ENCODE results near the gene PYDC2. TPM values are rescaled to one million over a fixed set of nuclear protein-coding genes. Genes with fewer than 3 reads are reported as not detected.

PYDC2 gene
- polyA plus RNA-seq, 1 of the 3 experiments (the other 2 are of a cell fraction): not detected

DNA sequence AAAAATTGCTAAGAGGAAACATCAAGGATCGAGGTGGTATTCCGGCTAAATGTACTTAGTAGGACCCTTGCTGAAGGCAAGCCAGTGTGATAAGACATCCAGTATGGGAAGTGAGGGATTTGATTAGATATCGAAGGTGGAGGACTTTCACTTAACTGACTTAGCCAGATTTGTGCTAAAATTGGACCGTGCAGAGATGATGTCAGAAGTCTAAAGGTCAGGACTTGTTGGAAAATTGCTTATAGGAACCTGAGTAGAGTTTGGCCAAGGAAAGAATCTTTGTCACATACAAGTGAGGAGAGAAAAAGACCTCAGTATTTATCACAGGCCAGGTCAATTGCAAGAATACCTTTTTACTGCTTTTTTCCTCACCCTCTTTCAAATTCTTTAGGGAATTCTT, 30.9 kb upstream of the PYDC2 start:
- Histone ChIP-seq H3K9ac (no peak overlapping the region), H3K27me3 (ENCODE audit: insufficient read depth) (no peaks in the 10 kb centered on the region), H3K4me1 (ENCODE audit: control insufficient read depth in 1 of 2, insufficient read depth in 2 of 2, low read depth in 1 of 2, low read length in 1 of 2) (no peaks in the 10 kb centered on the region), H3K36me3 (replicated peaks in 1 of 2; ENCODE audit: control insufficient read depth in 1 of 2, insufficient read depth in 2 of 2, low read length in 1 of 2) (peaks cover 0 to 4% of the 10 kb centered on the region in 2 experiments), H3K4me3 (ENCODE audit: low read depth in 2 of 2, low read length in 1 of 2) (no peak overlapping the region), H3K79me2 (ENCODE audit: insufficient read depth) (0 out of 2 replicates have a peak, but pooled peaks cover 4% of the 10 kb centered on the region), H4K20me1 (ENCODE audit: insufficient read depth) (no peaks in the 10 kb centered on the region), H2AFZ (ENCODE audit: low read depth) (no peak overlapping the region), H3F3A (replicated peaks; ENCODE audit: insufficient read depth) (no peaks in the 10 kb centered on the region), H3K9me2 (no peaks in the 10 kb centered on the region), H3K4me2 (no peak overlapping the region), H3K27ac (ENCODE audit: low read depth in 2 of 2, low read length in 1 of 2) (no peak overlapping the region), H3K9me3 (no peaks in the 10 kb centered on the region)
- DNase-seq: no peak
- ChIA-PET POLR2A (no interaction called here), CTCF (interaction anchor here (0.6 kb wide), 1 partner anchor 158 kb away, joined by 3 read pairs; no protein-coding TSS in a partner anchor)
- TF ChIP-seq NRF1 (IDR thresholded peaks at IDR 0.05; ENCODE audit: low read depth, low read length) (no peak), TAF1 (IDR thresholded peaks at IDR 0.05; ENCODE audit: borderline replicate concordance, low read depth, low read length) (no peak), RFX5 (IDR thresholded peaks at IDR 0.05; ENCODE audit: low read length) (no peak), TEAD4 (IDR thresholded peaks at IDR 0.05; ENCODE audit: borderline replicate concordance, insufficient read depth) (no peak), RXRA (IDR thresholded peaks at IDR 0.05; ENCODE audit: borderline replicate concordance, low read depth) (no peak)
- 64% methylated on average over 4 of the region's 4 CpGs for WGBS (ENCODE audit: low lambda C conversion rate)

DNA sequence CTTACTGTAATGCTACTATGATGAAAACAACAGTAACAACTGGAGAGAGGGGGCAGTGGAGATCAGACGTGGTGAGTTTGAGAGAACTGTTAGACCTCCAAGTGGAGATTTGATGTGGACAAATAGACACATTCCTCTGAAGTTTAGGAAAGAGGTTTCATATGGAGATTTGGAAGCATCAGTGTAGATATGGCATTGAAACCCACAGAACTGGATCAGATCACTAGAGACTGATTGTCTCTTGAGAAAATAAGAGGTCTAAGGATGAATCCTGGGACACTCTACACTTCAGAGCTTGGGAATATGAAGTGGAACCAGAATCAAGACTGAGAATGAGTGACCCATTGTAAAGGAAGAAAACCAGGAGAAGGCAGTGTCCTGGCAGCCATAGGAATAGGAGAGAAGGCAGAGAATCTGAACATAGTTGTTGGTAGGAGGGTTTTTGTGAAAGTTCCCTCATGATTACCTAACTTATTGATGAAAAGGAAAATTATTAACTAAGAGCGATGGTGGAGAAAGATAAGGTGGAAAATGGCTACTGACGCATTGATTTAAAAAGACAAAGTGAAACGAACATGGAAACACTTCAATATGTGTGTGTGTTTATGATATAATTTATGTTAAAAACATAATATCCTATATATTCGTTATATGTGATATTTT, 29.7 kb upstream of the PYDC2 start:
- ChIA-PET CTCF (no interaction called here), POLR2A (no interaction called here)
- no peaks in the 10 kb centered on the region for H3F3A ChIP-seq (replicated peaks; ENCODE audit: insufficient read depth)
- no peaks in the 10 kb centered on the region for H3K4me1 ChIP-seq (ENCODE audit: control insufficient read depth in 1 of 2, insufficient read depth in 2 of 2, low read depth in 1 of 2, low read length in 1 of 2)
- H3K9ac ChIP-seq: no peak overlapping the region
- peaks cover 0 to 4% of the 10 kb centered on the region in 2 experiments for H3K36me3 ChIP-seq (replicated peaks in 1 of 2; ENCODE audit: control insufficient read depth in 1 of 2, insufficient read depth in 2 of 2, low read length in 1 of 2)
- no peak overlapping the region for H2AFZ ChIP-seq (ENCODE audit: low read depth)
- no peaks in the 10 kb centered on the region for H3K9me3 ChIP-seq
- 0 out of 2 replicates have a peak, but pooled peaks cover 4% of the 10 kb centered on the region for H3K79me2 ChIP-seq (ENCODE audit: insufficient read depth)
- H3K27ac ChIP-seq (ENCODE audit: low read depth in 2 of 2, low read length in 1 of 2): no peak overlapping the region
- WGBS (ENCODE audit: low lambda C conversion rate): 71% methylated on average over 5 of the region's 5 CpGs
- no peaks in the 10 kb centered on the region for H4K20me1 ChIP-seq (ENCODE audit: insufficient read depth)
- TF ChIP-seq JUND (IDR thresholded peaks at IDR 0.05): no peak
- TF ChIP-seq TAF1 (IDR thresholded peaks at IDR 0.05; ENCODE audit: borderline replicate concordance, low read depth, low read length): no peak
- TF ChIP-seq TEAD4 (IDR thresholded peaks at IDR 0.05; ENCODE audit: borderline replicate concordance, insufficient read depth): no peak
- no peak for TF ChIP-seq TCF12 (IDR thresholded peaks at IDR 0.05)
- no peak for TF ChIP-seq FOSL2 (IDR thresholded peaks at IDR 0.05; ENCODE audit: borderline replicate concordance, low read depth)
- TF ChIP-seq YY1 (IDR thresholded peaks at IDR 0.05; ENCODE audit: low read depth): no peak
- no peak for TF ChIP-seq POLR2AphosphoS5 (IDR thresholded peaks at IDR 0.05; ENCODE audit: low read depth, low read length)
- no peaks in the 10 kb centered on the region for H3K27me3 ChIP-seq (ENCODE audit: insufficient read depth)
- H3K4me2 ChIP-seq: no peak overlapping the region
- DNase-seq: no peak
- H3K9me2 ChIP-seq: no peaks in the 10 kb centered on the region
- H3K4me3 ChIP-seq (ENCODE audit: low read depth in 2 of 2, low read length in 1 of 2): no peak overlapping the region

DNA sequence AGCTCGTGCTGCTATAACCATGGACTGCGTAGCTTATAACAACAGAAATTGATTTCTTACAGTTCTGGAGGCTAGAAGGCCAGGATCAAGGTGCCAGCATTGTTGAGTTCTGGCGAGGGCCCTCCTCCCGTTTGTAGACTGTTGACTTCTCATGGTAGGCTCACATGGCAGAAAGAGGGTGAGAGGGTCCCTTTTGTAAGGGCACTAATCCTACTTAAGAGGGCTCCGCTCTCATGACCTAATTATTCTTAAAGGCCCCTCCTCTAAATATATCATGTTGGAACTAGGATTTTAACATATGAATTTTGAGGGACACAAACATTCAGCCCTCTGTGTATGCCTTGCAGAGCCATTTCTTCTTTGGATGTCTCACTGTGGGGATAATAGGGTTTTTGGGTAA, 28.8 kb upstream of the PYDC2 start:
- Histone ChIP-seq H3F3A (replicated peaks; ENCODE audit: insufficient read depth) (no peaks in the 10 kb centered on the region), H4K20me1 (ENCODE audit: insufficient read depth) (no peaks in the 10 kb centered on the region), H3K36me3 (replicated peaks in 1 of 2; ENCODE audit: control insufficient read depth in 1 of 2, insufficient read depth in 2 of 2, low read length in 1 of 2) (peaks cover 0 to 4% of the 10 kb centered on the region in 2 experiments), H3K9me2 (no peaks in the 10 kb centered on the region), H3K4me3 (ENCODE audit: low read depth in 2 of 2, low read length in 1 of 2) (no peak overlapping the region), H3K27me3 (ENCODE audit: insufficient read depth) (no peaks in the 10 kb centered on the region), H3K9ac (no peak overlapping the region), H2AFZ (ENCODE audit: low read depth) (no peak overlapping the region), H3K4me1 (ENCODE audit: control insufficient read depth in 1 of 2, insufficient read depth in 2 of 2, low read depth in 1 of 2, low read length in 1 of 2) (no peaks in the 10 kb centered on the region), H3K79me2 (ENCODE audit: insufficient read depth) (0 out of 2 replicates have a peak, but pooled peaks cover 2% of the 10 kb centered on the region), H3K27ac (ENCODE audit: low read depth in 2 of 2, low read length in 1 of 2) (no peak overlapping the region), H3K4me2 (no peak overlapping the region), H3K9me3 (no peaks in the 10 kb centered on the region)
- DNase-seq: no peak
- TF ChIP-seq FOSL2 (IDR thresholded peaks at IDR 0.05; ENCODE audit: borderline replicate concordance, low read depth) (no peak), POLR2AphosphoS5 (IDR thresholded peaks at IDR 0.05; ENCODE audit: low read depth, low read length) (no peak), SIN3A (IDR thresholded peaks at IDR 0.05; ENCODE audit: borderline replicate concordance, low read depth, low read length) (no peak), TAF1 (IDR thresholded peaks at IDR 0.05; ENCODE audit: borderline replicate concordance, low read depth, low read length) (no peak)
- TF ChIP-seq, protein P1, sequence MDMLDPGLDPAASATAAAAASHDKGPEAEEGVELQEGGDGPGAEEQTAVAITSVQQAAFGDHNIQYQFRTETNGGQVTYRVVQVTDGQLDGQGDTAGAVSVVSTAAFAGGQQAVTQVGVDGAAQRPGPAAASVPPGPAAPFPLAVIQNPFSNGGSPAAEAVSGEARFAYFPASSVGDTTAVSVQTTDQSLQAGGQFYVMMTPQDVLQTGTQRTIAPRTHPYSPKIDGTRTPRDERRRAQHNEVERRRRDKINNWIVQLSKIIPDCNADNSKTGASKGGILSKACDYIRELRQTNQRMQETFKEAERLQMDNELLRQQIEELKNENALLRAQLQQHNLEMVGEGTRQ (IDR thresholded peaks at IDR 0.05; ENCODE audit: borderline replicate concordance, low read depth, low read length): no peak
- ChIA-PET CTCF (no interaction called here), POLR2A (no interaction called here)
- WGBS (ENCODE audit: low lambda C conversion rate): 33% methylated on average over 3 of the region's 5 CpGs
